Measurements from ENCODE around the gene EMILIN2.

Gene EMILIN2

DNA sequence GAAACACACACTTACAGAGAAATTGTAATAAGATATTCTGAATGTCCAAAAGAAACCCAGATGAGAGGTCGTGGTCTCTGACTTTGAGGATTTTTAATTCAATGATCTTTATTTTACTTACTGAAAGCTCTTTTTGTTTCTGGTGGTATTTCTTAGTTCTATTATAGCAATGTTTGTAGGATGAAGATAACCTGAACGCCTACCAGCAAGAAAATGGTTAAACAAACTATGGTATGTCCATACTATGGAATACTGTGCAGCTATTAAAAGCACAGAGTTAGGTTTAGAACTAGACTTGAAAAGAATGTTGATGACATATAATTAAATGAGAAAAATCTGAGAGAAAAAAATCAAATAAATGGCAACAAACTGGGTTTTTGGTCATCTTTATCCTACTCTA, 105.8 kb downstream of the EMILIN2 start:
- TF ChIP-seq JUND (IDR thresholded peaks at IDR 0.05; ENCODE audit: low read depth), result no peak
- in situ Hi-C loops (cut with HindIII; ENCODE audit: low pct_unique_long_range_greater_than_20kb, low sequenced_read_pairs), result no loop called here
- DNase-seq (ENCODE audit: low read depth in 1 of 2, low spot score in 1 of 2), result no peak

DNA sequence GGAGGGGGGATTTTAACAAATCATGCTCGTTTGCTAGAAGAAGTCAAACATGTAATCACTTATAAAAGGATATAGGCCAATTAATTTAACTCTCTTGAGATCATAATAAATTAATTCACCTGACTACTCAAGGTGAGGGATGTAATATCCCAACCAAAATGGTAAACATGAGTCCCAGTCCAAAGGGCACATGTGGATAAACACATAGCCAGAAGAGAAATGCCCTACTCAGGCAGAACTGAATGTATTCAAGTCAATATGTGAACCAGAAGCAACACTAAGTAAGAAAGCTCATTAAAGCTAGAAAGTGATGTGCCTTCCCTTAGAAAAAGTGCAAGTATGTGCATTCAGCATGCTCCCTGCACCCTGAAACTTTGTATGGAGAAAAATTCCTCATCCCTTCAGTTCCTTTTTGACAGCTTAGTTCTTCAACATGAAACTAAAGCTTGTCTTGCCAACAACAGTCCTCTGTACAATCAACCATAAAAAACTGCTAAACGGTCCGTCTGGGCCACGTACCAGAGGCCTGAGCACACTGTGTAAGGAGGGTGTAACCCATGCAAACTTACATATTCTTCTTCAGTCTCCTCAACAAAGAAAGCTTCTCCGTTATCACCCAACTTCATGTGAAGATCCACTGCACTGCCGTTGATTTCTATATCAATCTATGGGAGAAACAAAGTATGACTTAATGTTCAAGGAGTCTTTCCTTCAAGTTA, 107.3 kb downstream of the EMILIN2 start:
- no peak for TF ChIP-seq JUND (IDR thresholded peaks at IDR 0.05; ENCODE audit: low read depth)
- in situ Hi-C loops (cut with HindIII; ENCODE audit: low pct_unique_long_range_greater_than_20kb, low sequenced_read_pairs), result no loop called here
- DNase-seq (ENCODE audit: low read depth in 1 of 2, low spot score in 1 of 2), result no peak

- no peak for DNase-seq (ENCODE audit: low read depth in 1 of 2, low spot score in 1 of 2)
- in situ Hi-C loops (cut with HindIII; ENCODE audit: low pct_unique_long_range_greater_than_20kb, low sequenced_read_pairs), result no loop called here
- TF ChIP-seq JUND (IDR thresholded peaks at IDR 0.05; ENCODE audit: low read depth), result no peak
Observed at GRCh38 chr18:2954869-2955645, 108.3 kb downstream of the EMILIN2 start.

DNA sequence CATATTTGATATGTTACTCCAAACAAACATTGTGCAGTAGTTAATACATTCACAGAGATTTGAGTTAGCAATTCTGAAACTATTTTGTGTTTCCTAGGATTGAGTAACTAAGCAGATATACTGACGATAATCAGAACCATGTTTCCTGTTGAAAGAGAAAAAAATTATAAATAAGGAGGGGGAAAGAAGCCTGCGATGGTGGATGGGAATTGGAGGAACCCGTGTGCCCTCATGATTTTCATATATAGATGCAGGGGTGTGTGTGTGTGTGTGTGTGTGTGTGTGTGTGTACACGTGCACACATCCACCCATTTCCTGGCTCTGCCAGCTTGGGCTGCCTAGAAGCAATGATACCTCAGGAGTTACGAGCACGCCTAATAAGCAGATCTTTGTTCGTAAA, 109.2 kb downstream of the EMILIN2 start:
- in situ Hi-C loops (cut with HindIII; ENCODE audit: low pct_unique_long_range_greater_than_20kb, low sequenced_read_pairs), result no loop called here
- no peak for DNase-seq (ENCODE audit: low read depth in 1 of 2, low spot score in 1 of 2)
- no peak for TF ChIP-seq JUND (IDR thresholded peaks at IDR 0.05; ENCODE audit: low read depth)

DNA sequence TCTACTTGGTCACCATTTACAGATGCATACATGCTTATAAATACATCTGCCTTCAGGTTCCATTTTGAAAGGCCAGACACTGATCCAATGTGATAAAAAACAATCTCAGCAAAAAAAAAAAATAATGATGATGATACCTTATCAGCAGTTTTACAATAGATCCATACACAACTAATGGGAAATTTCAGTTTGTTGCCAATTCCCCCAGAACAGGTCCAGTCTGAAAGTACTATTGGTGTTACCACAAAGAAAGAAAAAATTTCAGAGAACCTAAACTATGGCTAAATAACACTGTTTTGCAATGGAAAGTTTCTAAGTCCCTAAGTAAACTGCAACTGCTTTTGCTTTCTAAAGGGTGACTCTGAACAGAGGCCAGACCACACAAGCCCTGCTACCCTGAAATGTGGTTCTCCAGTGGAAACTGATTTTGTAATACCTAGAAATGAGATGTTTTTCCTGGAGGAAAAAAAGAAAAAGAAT, 112.1 kb downstream of the EMILIN2 start:
- in situ Hi-C loops (cut with HindIII; ENCODE audit: low pct_unique_long_range_greater_than_20kb, low sequenced_read_pairs), result no loop called here
- no peak for DNase-seq (ENCODE audit: low read depth in 1 of 2, low spot score in 1 of 2)
- no peak for TF ChIP-seq JUND (IDR thresholded peaks at IDR 0.05; ENCODE audit: low read depth)

DNA sequence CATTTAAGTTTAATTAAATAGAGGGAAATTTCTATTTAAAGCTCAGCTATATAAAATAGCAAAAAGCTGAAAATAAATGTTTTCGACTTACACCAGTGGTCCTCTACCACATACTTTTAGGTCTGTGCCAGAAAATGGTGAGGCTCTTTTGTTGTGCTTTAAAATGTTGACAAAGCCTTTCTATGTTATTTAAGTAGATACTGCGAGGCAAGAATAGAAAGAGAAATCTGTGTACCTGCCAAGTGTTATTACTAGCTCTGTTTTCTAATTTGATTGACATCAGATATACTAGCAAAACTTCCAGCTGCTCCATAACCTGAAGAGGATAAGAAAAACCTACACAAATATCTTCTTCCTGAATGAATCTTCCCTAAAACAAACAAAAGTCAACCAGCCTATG, 112.5 kb downstream of the EMILIN2 start:
- in situ Hi-C loops (cut with HindIII; ENCODE audit: low pct_unique_long_range_greater_than_20kb, low sequenced_read_pairs), result no loop called here
- no peak for DNase-seq (ENCODE audit: low read depth in 1 of 2, low spot score in 1 of 2)
- TF ChIP-seq JUND (IDR thresholded peaks at IDR 0.05; ENCODE audit: low read depth), result no peak

- DNase-seq (ENCODE audit: low read depth in 1 of 2, low spot score in 1 of 2), result no peak
- in situ Hi-C loops (cut with HindIII; ENCODE audit: low pct_unique_long_range_greater_than_20kb, low sequenced_read_pairs), result no loop called here
- TF ChIP-seq JUND (IDR thresholded peaks at IDR 0.05; ENCODE audit: low read depth), result no peak
Observed at GRCh38 chr18:2960983-2961696, 114.3 kb downstream of the EMILIN2 start.

GRCh38 chr18:2961821-2962220, 115.0 kb downstream of the EMILIN2 start:
- in situ Hi-C loops (cut with HindIII; ENCODE audit: low pct_unique_long_range_greater_than_20kb, low sequenced_read_pairs), result no loop called here

GRCh38 chr18:2963048-2963447, 116.2 kb downstream of the EMILIN2 start:
- in situ Hi-C loops (cut with HindIII; ENCODE audit: low pct_unique_long_range_greater_than_20kb, low sequenced_read_pairs), result no loop called here
- DNase-seq (ENCODE audit: low read depth in 1 of 2, low spot score in 1 of 2), result no peak
- no peak for TF ChIP-seq JUND (IDR thresholded peaks at IDR 0.05; ENCODE audit: low read depth)

More at GRCh38 chr18:2961821-2962220, 115.0 kb downstream of the EMILIN2 start:
- no peak for DNase-seq (ENCODE audit: low read depth in 1 of 2, low spot score in 1 of 2)
- TF ChIP-seq JUND (IDR thresholded peaks at IDR 0.05; ENCODE audit: low read depth), result no peak

DNA sequence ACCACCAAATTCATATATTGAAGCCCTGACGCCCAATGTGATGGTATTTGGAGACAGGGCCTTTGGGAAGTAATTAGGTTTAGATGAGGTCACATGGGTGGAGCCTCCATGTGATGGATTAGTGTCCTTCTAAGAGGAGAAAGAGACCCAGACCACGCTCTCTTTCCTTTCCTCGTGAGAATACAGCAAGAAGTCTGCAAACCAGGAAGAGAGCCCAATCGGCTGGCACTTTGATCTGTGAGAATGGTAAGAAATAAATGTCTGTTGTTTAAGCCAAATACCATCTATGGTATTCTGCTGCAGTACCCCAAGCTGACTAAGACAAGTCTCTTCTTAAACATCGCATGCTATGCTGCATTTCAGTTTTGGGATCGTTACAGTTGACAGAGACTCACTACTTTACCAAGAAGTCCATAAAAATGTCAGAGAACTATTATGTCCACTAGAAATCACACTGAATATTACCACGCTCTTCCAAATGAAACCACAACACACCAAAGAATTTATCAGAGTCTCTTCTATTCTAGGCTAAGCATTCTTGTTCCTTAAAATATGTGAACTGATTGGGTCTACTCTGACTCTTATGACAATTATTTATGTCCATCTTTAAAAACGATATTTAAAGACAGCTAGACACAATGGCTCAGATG, 117.7 kb downstream of the EMILIN2 start:
- in situ Hi-C loops (cut with HindIII; ENCODE audit: low pct_unique_long_range_greater_than_20kb, low sequenced_read_pairs), result no loop called here
- no peak for TF ChIP-seq JUND (IDR thresholded peaks at IDR 0.05; ENCODE audit: low read depth)
- no peak for DNase-seq (ENCODE audit: low read depth in 1 of 2, low spot score in 1 of 2)

Measured in T47D (cell line).